Effector CD8-positive, alpha-beta T cell (primary cell): ENCODE measurements around the gene RSKR.
"Not testable (repeated sequence)": the region's sequence is repeated elsewhere in the genome, so short reads cannot be mapped to it uniquely, and the experiment has no call there.

Experiments
- DNase-seq: peaks from one replicate; lab custom pipeline; 2025; lab: John Stamatoyannopoulos, UW

RSKR gene

GRCh38 chr17:28577466-28577824 is 36.5 kb downstream of the RSKR start:
- no peak for DNase-seq

GRCh38 chr17:28576758-28577465 is 37.1 kb downstream of the RSKR start, which contains the start of gene ALDOC:
TSS of gene ALDOC (minus strand) at chr17:28576895. CDS start at chr17:28575532, 1,363 bp downstream.
- peak; percentile 94 for DNase-seq

- DNase-seq = not testable (repeated sequence)
Measured at GRCh38 chr17:28576016-28576415, 38.0 kb downstream of the RSKR start.

- no peak for DNase-seq
Measured at GRCh38 chr17:28575126-28575795, 38.7 kb downstream of the RSKR start.

- no peak for DNase-seq
Measured at GRCh38 chr17:28574526-28574925, 39.5 kb downstream of the RSKR start.

GRCh38 chr17:28573966-28574480 is 40.0 kb downstream of the RSKR start:
- no peak for DNase-seq

GRCh38 chr17:28573521-28573920 is 40.5 kb downstream of the RSKR start:
- no peak for DNase-seq

- DNase-seq = no peak
Measured at GRCh38 chr17:28573040-28573380, 41.0 kb downstream of the RSKR start.

GRCh38 chr17:28572259-28573039 is 41.5 kb downstream of the RSKR start:
- DNase-seq = no peak

- DNase-seq = peak; percentile 83
Measured at GRCh38 chr17:28571361-28572122, 42.4 kb downstream of the RSKR start, which contains the start of gene PIGS. TSS of gene PIGS (minus strand) at chr17:28571524. CDS start at chr17:28571496, 28 bp downstream.

GRCh38 chr17:28570716-28571360 is 43.1 kb downstream of the RSKR start:
- DNase-seq = peak; percentile 37

GRCh38 chr17:28569446-28569845 is 44.5 kb downstream of the RSKR start:
- no peak for DNase-seq

- no peak for DNase-seq
Measured at GRCh38 chr17:28567604-28568003, 46.4 kb downstream of the RSKR start.

- DNase-seq = no peak
Measured at GRCh38 chr17:28563475-28563874, 50.5 kb downstream of the RSKR start.
